ENCODE results near the gene IRF3.

Gene IRF3

GRCh38 chr19:49680421-49681351, 15.0 kb upstream of the IRF3 start:
- Mint-ChIP-seq H3K4me1 (peaks cover 27% of the 10 kb centered on the region), H3K27ac (peak overlapping the region; percentile 81 to 93 (median 83)), H3K27me3 (ENCODE audit: low read depth) (no peaks in the 10 kb centered on the region), H3K9me3 (no peaks in the 10 kb centered on the region), H3K4me3 (peak overlapping the region; percentile 92 to 96 (median 92)), H3K36me3 (ENCODE audit: low read depth) (peaks cover 35% of the 10 kb centered on the region)
- TF ChIP-seq CTCF (IDR thresholded peaks at IDR 0.05; ENCODE audit: unreplicated experiment in 3 of 3): peak; percentile 99 to 100 (median 100)

GRCh38 chr19:49679771-49680413, 14.2 kb upstream of the IRF3 start:
- H3K27me3 Mint-ChIP-seq (ENCODE audit: low read depth): no peaks in the 10 kb centered on the region
- TF ChIP-seq CTCF (IDR thresholded peaks at IDR 0.05; ENCODE audit: unreplicated experiment in 3 of 3): no peak
- H3K4me3 Mint-ChIP-seq: peak overlapping the region; percentile 92 to 96 (median 92)
- peaks cover 28% of the 10 kb centered on the region for H3K36me3 Mint-ChIP-seq (ENCODE audit: low read depth)
- no peaks in the 10 kb centered on the region for H3K9me3 Mint-ChIP-seq
- H3K27ac Mint-ChIP-seq: peak overlapping the region; percentile 81 to 93 (median 83)
- peaks cover 23% of the 10 kb centered on the region for H3K4me1 Mint-ChIP-seq

DNA sequence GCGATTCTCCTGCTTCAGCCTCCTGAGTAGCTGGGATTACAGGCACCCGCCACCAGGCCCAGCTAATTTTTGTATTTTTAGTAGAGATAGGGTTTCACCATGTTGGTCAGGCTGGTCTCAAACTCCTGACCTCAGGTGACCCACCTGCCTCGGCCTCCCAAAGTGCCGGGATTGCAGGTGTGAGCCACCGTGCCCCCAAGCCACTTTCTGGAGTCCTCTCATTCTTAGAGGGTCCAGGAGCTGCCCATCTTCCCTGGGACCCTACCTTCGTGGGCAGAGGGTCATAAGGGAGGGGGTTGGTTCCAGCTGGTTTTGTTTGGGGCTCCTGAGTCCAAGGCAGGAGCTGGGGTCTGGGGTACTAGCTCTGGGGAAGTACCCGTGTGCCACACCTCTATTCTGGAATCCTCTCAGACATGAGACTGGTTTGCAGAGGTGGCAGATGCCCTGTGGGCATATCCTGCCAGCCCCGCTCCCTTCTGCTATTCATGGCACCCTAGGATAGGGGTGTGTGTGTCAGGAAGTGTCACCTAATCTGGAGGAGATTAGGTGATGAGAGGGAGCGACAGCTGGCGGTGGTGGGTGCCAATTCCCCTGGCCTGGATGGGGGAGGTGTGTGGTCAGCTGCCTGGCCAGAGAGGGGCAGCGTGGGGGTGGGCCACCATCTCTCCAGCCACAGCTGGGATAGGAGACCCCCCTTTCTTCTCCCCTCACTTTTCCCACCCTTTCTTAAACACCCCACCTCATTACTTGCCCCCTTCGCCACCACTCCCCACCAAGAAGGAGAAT, 13.5 kb upstream of the IRF3 start:
- Mint-ChIP-seq H3K9me3 (no peaks in the 10 kb centered on the region), H3K27me3 (ENCODE audit: low read depth) (no peaks in the 10 kb centered on the region), H3K27ac (peak overlapping the region; percentile 81 to 100 (median 83)), H3K36me3 (ENCODE audit: low read depth) (peaks cover 27% of the 10 kb centered on the region), H3K4me3 (peak overlapping the region; percentile 92 to 96 (median 92)), H3K4me1 (peaks cover 23% of the 10 kb centered on the region)
- no peak for TF ChIP-seq CTCF (IDR thresholded peaks at IDR 0.05; ENCODE audit: unreplicated experiment in 3 of 3)

GRCh38 chr19:49677901-49678674, 12.4 kb upstream of the IRF3 start:
- no peaks in the 10 kb centered on the region for H3K27me3 Mint-ChIP-seq (ENCODE audit: low read depth)
- no peaks in the 10 kb centered on the region for H3K9me3 Mint-ChIP-seq
- peaks cover 23% of the 10 kb centered on the region for H3K4me1 Mint-ChIP-seq
- peaks cover 16% of the 10 kb centered on the region for H3K36me3 Mint-ChIP-seq (ENCODE audit: low read depth)
- H3K27ac Mint-ChIP-seq: peak overlapping the region; percentile 94 to 100 (median 99)
- H3K4me3 Mint-ChIP-seq: peak overlapping the region; percentile 92 to 96 (median 92)
- peak; percentile 71 for TF ChIP-seq CTCF (IDR thresholded peaks at IDR 0.05; ENCODE audit: unreplicated experiment in 3 of 3)

- H3K36me3 Mint-ChIP-seq (ENCODE audit: low read depth): peaks cover 11% of the 10 kb centered on the region
Observed at GRCh38 chr19:49677231-49677900, 11.7 kb upstream of the IRF3 start, which contains the start of gene PRMT1. TSS of gene PRMT1 (plus strand) at chr19:49677271. CDS start at chr19:49677281, 10 bp downstream.

More at GRCh38 chr19:49677231-49677900, 11.7 kb upstream of the IRF3 start, which contains the start of gene PRMT1:
- no peak for TF ChIP-seq CTCF (IDR thresholded peaks at IDR 0.05; ENCODE audit: unreplicated experiment in 3 of 3)
- no peaks in the 10 kb centered on the region for H3K9me3 Mint-ChIP-seq
- peaks cover 25% of the 10 kb centered on the region for H3K4me1 Mint-ChIP-seq
- H3K4me3 Mint-ChIP-seq: peak within 1 kb of the TSS; percentile 92 to 96 (median 92)
- no peaks in the 10 kb centered on the region for H3K27me3 Mint-ChIP-seq (ENCODE audit: low read depth)
- peak within 1 kb of the TSS; percentile 99 to 100 (median 100) for H3K27ac Mint-ChIP-seq
